HG02588 (cell line): Measurements from ENCODE around the gene GNG12.

Source experiments
- ATAC-seq: cut with Tn5 transposase; IDR thresholded peaks from one replicate; pipeline ENCODE4 v1.9.1; 2021; ENCODE audit warnings: mild to moderate bottlenecking, moderate library complexity; ENCODE audit not compliant: unreplicated experiment

GNG12 gene

DNA sequence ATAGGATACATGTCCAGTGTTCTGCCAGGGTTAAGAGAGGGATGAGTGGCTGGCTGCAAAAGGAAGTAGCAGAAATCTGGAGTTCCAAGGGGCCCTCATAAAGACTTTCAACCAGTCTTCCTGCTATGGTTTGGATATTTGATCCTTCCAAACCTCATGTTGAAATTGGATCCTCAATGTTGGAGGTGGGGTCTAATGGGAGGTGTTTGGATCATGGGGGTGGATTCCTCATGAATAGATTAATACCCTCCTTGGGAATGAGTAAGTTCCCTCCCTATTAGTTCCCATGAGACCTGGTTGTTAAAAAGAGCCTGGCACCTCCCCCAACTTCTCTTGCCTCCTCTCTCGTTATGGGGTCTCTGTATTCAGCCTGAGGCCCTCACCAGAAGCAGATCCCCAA is 10.1 kb upstream of the GNG12 start:
- ATAC-seq, result no peak

- ATAC-seq, result no peak
Measured at GRCh38 chr1:67840449-67840848, 7.2 kb upstream of the GNG12 start.

DNA sequence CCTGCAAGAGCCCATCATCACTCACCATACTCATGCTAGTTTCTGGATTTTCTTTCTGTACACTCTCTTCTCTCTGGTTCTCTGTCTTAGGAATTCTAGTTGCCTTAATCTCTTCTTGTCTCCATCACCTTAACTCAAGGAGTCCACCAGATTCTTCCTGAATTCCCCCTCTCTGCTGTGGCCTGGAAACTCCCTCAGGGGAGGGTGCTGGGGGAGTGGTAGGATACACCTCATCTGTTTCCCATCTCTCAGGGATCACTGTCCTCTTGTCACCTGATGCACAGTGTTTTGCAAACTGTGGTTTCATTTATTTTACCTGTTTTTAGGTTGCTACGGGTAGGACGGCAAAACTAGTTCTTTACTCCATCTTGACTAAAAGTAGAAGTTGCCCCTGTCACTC is 6.6 kb upstream of the GNG12 start:
- ATAC-seq, result no peak

DNA sequence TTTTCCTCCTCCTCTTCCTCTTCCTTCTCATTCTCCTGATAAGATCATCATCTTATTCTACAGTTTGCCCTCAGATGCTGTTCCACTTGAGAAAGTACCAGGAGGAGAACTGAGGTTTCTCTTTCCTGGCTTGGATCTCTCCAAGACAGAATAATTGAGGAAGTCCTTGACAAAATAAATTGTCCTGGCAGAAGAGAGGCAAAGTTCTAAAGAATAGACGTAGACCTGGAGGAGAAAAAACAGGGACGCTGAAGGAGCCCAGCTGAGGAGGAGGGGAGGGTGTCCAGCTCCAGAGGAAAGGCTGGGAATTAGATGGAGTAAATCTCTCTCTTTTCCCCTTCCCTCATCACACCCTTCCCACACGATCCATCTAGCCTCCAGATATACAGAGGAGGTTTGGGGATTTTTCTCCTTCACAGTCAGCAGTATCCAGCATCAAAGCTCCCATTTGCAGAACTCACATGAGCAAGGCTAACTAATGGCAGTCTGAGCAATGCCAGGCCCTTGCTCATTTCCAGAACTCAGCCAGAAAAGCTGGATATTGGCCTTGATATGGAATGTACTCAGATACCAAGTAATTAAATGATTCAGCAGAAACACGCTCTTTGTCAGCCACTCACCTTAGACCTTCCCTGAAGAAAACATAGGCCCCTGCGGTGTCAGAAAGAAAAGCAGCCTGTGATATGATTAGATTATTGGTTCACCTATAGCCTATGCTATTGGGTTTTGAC is 5.1 kb upstream of the GNG12 start:
- no peak for ATAC-seq

DNA sequence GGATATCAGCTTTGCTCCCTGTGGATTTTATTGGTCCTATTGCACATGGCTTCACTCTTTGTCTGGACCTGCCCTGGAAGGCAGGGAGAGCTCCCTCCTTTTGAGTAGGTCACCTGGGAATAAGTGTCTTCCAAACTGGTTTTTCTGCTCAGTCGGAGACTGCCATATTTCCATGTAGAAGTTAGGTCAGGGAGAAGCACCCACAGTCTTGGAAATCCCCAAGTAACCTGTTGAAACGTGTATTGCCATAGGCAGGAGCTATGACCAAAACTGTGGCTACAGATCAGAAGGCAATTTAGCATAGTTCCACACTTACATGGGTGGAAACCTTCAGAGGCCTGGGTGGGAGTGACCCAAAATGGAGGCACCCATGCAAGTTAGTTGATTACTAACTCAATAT is 3.5 kb upstream of the GNG12 start:
- ATAC-seq, result no peak

- no peak for ATAC-seq
Measured at GRCh38 chr1:67835663-67836452, 2.6 kb upstream of the GNG12 start.

GRCh38 chr1:67834246-67834877 is 1.1 kb upstream of the GNG12 start:
- no peak for ATAC-seq

GRCh38 chr1:67833602-67833940 is 304 bp upstream of the GNG12 start:
- peak; percentile 30 for ATAC-seq

GRCh38 chr1:67831850-67832513 is 1.3 kb downstream of the GNG12 start:
- no peak for ATAC-seq

DNA sequence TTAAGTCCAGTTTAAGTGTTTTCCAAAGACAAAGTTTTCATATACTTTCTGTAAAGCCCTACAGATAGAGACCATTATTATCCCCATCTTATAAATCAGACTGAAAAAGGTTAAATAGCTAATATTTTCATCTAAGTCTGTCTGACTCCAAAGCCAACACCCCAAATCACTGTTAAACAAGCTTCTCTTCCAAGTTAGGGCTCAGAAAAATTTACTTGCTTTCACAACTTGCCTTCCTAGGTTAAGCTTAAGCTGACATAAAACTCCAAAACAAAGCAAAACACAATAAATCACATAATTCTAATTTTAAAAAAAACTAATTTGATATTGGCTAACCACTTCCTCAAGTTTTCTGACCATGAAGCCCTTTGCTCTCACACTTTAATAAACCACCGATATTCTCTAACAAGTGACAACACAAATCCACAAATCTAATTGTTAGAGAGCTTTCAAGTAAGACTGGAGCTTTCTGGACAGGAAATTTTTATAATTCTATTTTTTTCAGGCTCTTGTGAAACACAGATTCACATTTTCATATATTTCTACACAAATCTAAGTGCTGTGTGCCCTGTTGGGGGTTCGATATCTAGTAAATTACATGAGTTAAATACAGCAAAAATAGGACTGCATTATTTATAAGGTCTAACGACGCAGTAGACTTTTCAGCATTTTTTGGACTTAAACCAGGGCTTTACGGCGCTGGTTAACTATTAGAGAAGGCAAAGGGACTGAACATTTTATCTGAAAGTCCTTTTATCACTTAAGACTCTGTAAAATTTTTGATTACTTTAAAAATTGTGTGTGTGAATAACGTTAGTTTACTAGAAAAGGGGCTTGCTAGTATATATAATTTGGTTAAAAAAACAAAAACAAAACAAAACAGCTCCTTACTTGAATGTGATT is 2.1 kb downstream of the GNG12 start:
- ATAC-seq, result no peak

DNA sequence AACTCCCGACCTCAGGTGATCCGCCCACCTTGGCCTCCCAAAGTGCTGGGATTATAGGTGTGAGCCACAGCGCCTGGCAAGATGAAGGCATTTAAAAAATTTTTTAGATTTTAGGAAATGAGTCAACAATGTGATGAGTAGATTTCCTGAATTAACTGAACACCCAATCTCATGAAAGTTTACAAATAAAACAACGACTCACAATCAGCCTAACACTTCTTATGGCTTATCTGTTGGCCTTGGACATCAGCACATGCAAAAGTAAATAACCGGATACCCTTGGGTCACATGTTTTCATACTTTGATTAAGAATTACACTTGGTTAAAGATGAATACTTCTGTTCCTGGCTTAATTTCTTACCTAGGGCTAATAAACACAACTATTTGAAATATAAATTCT is 3.0 kb downstream of the GNG12 start:
- ATAC-seq, result no peak

DNA sequence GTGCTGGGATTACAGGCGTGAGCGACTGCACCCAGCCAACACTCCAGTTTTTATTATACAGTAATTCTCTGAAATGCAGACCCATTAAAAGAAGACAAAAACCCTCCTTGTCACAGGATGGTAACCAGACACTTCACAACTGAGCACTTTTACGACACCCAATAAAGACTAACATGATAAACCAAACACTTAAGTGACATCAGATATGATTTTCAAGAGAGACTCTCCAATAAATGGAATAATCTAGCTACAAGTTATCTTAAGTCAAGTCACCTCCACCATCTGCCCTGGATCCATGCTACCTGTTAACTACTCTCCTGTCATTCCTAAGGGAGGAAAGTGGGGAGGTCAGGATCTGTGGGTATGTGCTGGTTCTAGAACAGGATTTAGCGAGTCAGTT is 5.6 kb downstream of the GNG12 start:
- ATAC-seq, result no peak

DNA sequence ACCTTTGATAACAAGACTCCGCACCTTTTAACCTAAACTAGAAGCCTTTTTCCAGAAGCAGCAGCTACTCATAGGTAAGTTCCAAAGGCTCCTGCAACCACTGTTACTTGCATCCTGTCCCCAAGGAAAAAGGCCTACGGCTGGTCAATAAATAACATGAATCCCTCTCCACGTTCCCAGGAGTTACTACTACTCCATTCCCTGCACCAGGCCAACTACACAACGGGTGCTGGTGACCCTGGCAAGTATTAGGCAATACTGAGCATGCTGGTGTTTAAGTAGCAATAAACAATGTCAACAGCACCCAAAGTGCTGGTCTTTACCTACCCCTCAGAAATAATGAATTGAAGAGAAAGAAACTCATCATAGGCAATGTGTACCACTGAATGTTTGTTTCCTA is 7.7 kb downstream of the GNG12 start:
- no peak for ATAC-seq

GRCh38 chr1:67824766-67825165 is 8.5 kb downstream of the GNG12 start:
- no peak for ATAC-seq

- no peak for ATAC-seq
Measured at GRCh38 chr1:67823615-67824014, 9.7 kb downstream of the GNG12 start.

GRCh38 chr1:67821263-67821662 is 12.0 kb downstream of the GNG12 start:
- ATAC-seq, result no peak

- no peak for ATAC-seq
Measured at GRCh38 chr1:67818725-67819301, 14.5 kb downstream of the GNG12 start.

GRCh38 chr1:67818162-67818561 is 15.1 kb downstream of the GNG12 start:
- ATAC-seq, result no peak

DNA sequence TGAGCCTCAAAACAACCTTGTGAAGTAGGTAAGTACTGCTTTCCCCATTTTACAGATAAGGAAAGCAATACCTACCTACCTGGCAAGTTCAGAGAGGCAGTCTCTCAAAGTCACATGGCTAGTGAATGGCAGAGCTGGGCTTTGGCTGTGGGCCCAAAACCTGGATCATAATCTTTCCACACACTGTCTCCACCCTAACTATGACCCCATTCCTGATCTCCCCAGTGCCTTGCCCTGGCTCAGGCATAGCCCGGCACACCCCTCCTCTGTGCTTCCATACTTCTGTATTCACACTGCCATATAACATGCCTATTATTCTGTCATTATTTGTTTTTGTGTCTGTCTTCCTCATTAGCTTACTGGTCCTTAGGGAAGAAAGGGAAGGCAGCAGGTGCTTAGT is 15.9 kb downstream of the GNG12 start:
- ATAC-seq, result no peak

DNA sequence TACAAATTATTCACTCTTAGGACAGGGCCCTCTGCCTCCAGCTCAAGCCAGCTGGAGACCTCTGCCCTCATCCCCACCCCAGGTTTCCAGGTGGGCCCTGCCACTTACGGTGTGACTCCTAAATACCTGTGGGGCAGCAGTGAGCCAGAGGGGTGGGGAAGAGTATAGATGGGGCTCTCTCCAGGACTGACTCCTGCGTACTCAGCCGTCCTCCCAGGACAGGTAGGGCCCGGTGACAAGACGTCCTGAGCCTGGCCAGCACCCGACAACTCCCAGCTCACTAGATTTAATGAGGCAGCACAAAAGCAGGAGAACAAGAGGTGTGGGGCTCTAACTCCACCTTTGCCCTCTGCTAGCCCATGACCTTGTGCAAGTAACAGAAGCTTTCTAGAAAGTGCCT is 16.8 kb downstream of the GNG12 start:
- no peak for ATAC-seq
